NB4 (cell line): ENCODE measurements around the gene MAU2.
A peak's percentile ranks its signal among the peaks of the same experiment; 100 is the strongest.

ENCODE experiments used
- DNase-seq: peaks from one replicate; pipeline ENCODE4 v3.0.0; 2010; ENCODE audit warnings: low read depth
- H3K4me3 ChIP-seq: one replicate; pipeline ENCODE4 v1.5.1; 2011; ENCODE audit warnings: mild to moderate bottlenecking, low read depth, low read length, moderate library complexity
- CTCF ChIP-seq: IDR thresholded peaks from one replicate; pipeline ENCODE4 v1.5.1; 2012; ENCODE audit warnings: low read depth, low read length
- MYC ChIP-seq: IDR thresholded peaks from 2 replicates; pipeline ENCODE4 v1.6.1; 2011; ENCODE audit warnings: low read depth, low read length
- POLR2A ChIP-seq: IDR thresholded peaks from 2 replicates; pipeline ENCODE4 v1.6.1; 2011; ENCODE audit warnings: mild to moderate bottlenecking; ENCODE audit not compliant: insufficient read length; ENCODE audit errors: extremely low read depth
- TF ChIP-seq, protein P1 (sequence below): IDR thresholded peaks from 2 replicates; pipeline ENCODE4 v1.6.1; 2011; ENCODE audit warnings: low read depth, low read length

Gene MAU2

DNA sequence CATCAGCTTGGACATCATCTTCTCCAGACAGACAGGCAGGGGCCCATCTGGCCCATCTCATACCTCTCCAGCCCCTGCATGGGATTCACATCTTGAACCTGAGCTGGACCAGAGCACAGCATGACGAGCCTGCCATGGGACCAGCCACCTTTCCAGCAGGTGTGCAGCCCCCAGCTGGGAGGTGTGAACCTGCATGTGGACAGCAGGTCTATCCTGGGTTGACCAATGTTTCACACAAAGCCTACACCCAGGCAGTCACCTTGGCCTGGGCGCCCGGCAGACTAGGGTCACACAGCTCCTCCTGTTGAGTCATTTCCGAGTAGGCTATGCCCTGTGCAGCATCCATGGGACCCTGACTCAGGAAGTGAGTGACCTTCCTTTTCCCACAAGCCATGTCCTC lies 41.4 kb downstream of the MAU2 start:
- TF ChIP-seq POLR2A (no peak), CTCF (no peak), MYC (no peak)
- TF ChIP-seq, protein P1, sequence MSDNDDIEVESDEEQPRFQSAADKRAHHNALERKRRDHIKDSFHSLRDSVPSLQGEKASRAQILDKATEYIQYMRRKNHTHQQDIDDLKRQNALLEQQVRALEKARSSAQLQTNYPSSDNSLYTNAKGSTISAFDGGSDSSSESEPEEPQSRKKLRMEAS: no peak
- H3K4me3 ChIP-seq: no peak overlapping the region
- peak; percentile 6 for DNase-seq

DNA sequence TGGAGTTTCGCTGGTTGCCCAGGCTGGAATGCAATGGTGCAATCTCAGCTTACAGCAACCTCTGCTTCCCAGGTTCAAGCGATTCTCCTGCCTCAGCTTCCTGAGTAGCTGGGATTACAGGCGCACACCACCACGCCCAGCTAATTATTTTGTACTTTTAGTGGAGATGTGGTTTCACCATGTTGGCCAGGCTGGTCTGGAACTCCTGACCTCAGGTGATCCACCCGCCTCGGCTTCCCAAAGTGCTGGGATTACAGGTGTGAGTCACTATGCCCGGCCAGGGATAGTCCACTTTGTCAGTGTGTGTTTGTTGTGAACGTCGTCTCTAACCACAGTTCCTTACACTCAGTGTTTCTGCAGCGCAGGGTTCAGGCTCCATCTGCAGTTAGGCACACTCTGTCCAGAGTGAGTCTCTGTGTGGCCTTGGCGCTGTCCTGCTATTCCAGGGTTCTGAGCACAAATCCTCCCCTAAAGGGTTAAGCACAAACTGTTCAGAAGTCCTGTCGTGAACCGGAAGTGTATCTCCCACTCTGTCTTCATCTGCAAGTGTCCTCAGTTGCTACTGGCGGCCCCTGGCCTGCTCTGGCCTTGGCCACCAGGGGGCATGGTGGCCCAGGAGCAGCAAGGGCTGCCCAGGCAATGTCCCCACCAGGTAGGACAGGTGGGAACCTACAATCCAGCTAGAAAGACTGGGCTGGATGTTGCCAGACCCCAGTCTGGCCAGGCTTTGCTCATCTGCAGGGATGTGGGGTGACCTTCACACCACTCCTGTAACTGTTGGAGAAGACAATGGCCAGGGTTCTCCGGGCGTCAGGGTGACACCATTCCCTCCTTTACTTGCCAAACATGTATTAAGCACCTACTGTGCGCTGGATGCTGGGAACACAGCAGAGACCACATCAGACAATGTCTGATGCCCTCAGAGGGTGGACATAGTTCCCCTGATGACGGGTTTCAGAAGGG lies 46.1 kb downstream of the MAU2 start:
- H3K4me3 ChIP-seq: peak overlapping the region; percentile 16
- TF ChIP-seq MYC (0 out of 2 replicates have a peak, but pooled peaks have one; percentile 15), CTCF (peak; percentile 97), POLR2A (no peak)
- TF ChIP-seq, protein P1: no peak

DNA sequence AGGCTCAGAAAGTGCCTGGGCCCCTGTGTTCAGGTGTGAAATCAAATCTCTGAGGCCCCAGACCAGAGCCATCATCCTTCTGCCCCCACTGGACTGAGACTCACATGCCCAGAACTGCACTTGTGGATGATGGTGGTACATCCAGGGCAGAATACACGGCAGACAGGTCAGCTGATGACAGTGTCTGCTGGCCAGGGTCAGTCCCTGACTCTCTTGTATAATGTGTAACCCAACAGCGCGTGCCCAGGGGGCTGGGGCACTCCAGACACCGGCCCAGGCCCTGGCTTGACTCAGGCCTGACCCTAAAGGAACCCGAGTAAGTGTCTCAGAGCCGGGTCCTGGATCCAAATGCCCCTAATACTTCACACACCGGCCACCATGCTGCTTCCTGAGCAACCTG lies 47.5 kb downstream of the MAU2 start:
- peak; percentile 1 for DNase-seq
- TF ChIP-seq POLR2A: no peak
- no peak for TF ChIP-seq CTCF
- no peak for TF ChIP-seq MYC
- TF ChIP-seq, protein P1: no peak
- H3K4me3 ChIP-seq: no peak overlapping the region

More for the DNA sequence above, 46.1 kb downstream of the MAU2 start:
- peak; percentile 89 for DNase-seq

DNA sequence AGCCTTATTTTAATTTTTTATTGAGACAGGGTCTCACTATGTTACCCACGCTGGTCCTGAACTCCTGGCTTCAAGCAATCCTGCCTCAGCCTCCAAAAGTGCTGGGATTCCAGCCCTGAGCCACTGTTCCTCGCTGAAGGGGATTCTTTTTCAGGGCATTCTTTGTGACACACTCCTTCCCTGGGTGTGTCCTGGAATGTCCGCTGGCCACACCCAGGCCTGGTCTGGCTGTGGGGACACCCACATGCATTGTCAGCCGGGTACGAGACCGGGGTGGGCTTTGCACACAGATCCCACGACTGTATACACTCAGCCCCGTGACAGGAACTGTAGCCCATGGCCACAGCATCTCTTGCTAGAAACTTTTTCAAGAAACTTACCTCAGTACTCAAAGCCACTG lies 50.4 kb downstream of the MAU2 start:
- no peak overlapping the region for H3K4me3 ChIP-seq
- TF ChIP-seq POLR2A: no peak
- TF ChIP-seq, protein P1: no peak
- TF ChIP-seq MYC: no peak
- TF ChIP-seq CTCF: no peak
- DNase-seq: no peak

- TF ChIP-seq MYC: peak; percentile 51; the same call in 1 of the 2 replicates
- TF ChIP-seq POLR2A: peak; percentile 25
- TF ChIP-seq, protein P1: peak; percentile 12; the same call in 1 of the 2 replicates
- no peak for TF ChIP-seq CTCF
- peak; percentile 94 for DNase-seq
- H3K4me3 ChIP-seq: peak overlapping the region; percentile 29
Measured at GRCh38 chr19:19372656-19373416, 52.2 kb downstream of the MAU2 start.
